ENCODE measurements around the gene PRKAG2. TPM values are rescaled to one million over a fixed set of nuclear protein-coding genes. Genes with fewer than 3 reads are reported as not detected.
"Not testable (repeated sequence)": the region's sequence is repeated elsewhere in the genome, so short reads cannot be mapped to it uniquely, and the experiment has no call there.

PRKAG2 gene
- total RNA-seq, 2 experiments from 2014 or later: 23.5 to 25.6 TPM

GRCh38 chr7:151914051-151914450 is 37.1 kb upstream of the PRKAG2 start:
- intact Hi-C loops (cut with micrococcal nuclease): no loop called here
- H3K27me3 Mint-ChIP-seq: no peaks in the 10 kb centered on the region
- no peaks in the 10 kb centered on the region for H3K36me3 Mint-ChIP-seq
- H3K4me1 Mint-ChIP-seq (ENCODE audit: low read depth): no peaks in the 10 kb centered on the region
- H3K9me3 Mint-ChIP-seq: peaks cover 14% of the 10 kb centered on the region
- H3K4me3 Mint-ChIP-seq: no peak overlapping the region
- ChIA-PET POLR2A (no interaction called here), CTCF (no interaction called here)
- no peak overlapping the region for H3K27ac Mint-ChIP-seq
- no peak for DNase-seq

- H3K4me1 Mint-ChIP-seq (ENCODE audit: low read depth); H3K4me3 Mint-ChIP-seq; H3K27ac Mint-ChIP-seq; DNase-seq; H3K36me3 Mint-ChIP-seq; intact Hi-C loops (cut with micrococcal nuclease); CTCF ChIA-PET; POLR2A ChIA-PET: not testable (repeated sequence)
- peaks cover 14% of the 10 kb centered on the region for H3K9me3 Mint-ChIP-seq
- peaks cover 10% of the 10 kb centered on the region for H3K27me3 Mint-ChIP-seq
These were observed 33.7 kb upstream of the PRKAG2 start for GRCh38 chr7:151910655-151911054.

- H3K27ac Mint-ChIP-seq; H3K9me3 Mint-ChIP-seq; H3K4me1 Mint-ChIP-seq (ENCODE audit: low read depth); H3K36me3 Mint-ChIP-seq; H3K4me3 Mint-ChIP-seq; DNase-seq; intact Hi-C loops (cut with micrococcal nuclease); CTCF ChIA-PET: not testable (repeated sequence)
- peaks cover 18% of the 10 kb centered on the region for H3K27me3 Mint-ChIP-seq
- POLR2A ChIA-PET: interaction anchor here (1.1 kb wide), 1 partner anchor 30 kb away, joined by 4 read pairs; the partner anchor contains the start of gene PRKAG2
These were observed 30.2 kb upstream of the PRKAG2 start for GRCh38 chr7:151907115-151907514.

- peaks cover 2% of the 10 kb centered on the region for H3K4me1 Mint-ChIP-seq (ENCODE audit: low read depth)
- intact Hi-C loops (cut with micrococcal nuclease): no loop called here
- no peak overlapping the region for H3K4me3 Mint-ChIP-seq
- no peaks in the 10 kb centered on the region for H3K36me3 Mint-ChIP-seq
- POLR2A ChIA-PET: no interaction called here
- CTCF ChIA-PET: no interaction called here
- H3K27me3 Mint-ChIP-seq: peaks cover 18% of the 10 kb centered on the region
- no peak for DNase-seq
- H3K9me3 Mint-ChIP-seq: no peaks in the 10 kb centered on the region
- no peak overlapping the region for H3K27ac Mint-ChIP-seq
These were observed 28.9 kb upstream of the PRKAG2 start for GRCh38 chr7:151905766-151906165.

GRCh38 chr7:151905353-151905752 is 28.4 kb upstream of the PRKAG2 start:
- H3K36me3 Mint-ChIP-seq: no peaks in the 10 kb centered on the region
- no peak for DNase-seq
- no peak overlapping the region for H3K27ac Mint-ChIP-seq
- CTCF ChIA-PET: no interaction called here
- peaks cover 19% of the 10 kb centered on the region for H3K27me3 Mint-ChIP-seq
- H3K4me1 Mint-ChIP-seq (ENCODE audit: low read depth): peaks cover 2% of the 10 kb centered on the region
- H3K9me3 Mint-ChIP-seq: no peaks in the 10 kb centered on the region
- H3K4me3 Mint-ChIP-seq: no peak overlapping the region
- intact Hi-C loops (cut with micrococcal nuclease): no loop called here
- POLR2A ChIA-PET: no interaction called here

GRCh38 chr7:151904270-151904669 is 27.4 kb upstream of the PRKAG2 start:
- Mint-ChIP-seq H3K27ac (no peak overlapping the region), H3K4me3 (no peak overlapping the region), H3K36me3 (no peaks in the 10 kb centered on the region), H3K4me1 (ENCODE audit: low read depth) (peaks cover 2% of the 10 kb centered on the region), H3K9me3 (no peaks in the 10 kb centered on the region), H3K27me3 (peaks cover 24% of the 10 kb centered on the region)
- CTCF ChIA-PET: no interaction called here
- no peak for DNase-seq
- intact Hi-C loops (cut with micrococcal nuclease): no loop called here
- POLR2A ChIA-PET: no interaction called here

- DNase-seq: no peak
- Mint-ChIP-seq H3K36me3 (no peaks in the 10 kb centered on the region), H3K4me1 (ENCODE audit: low read depth) (peaks cover 2% of the 10 kb centered on the region), H3K4me3 (no peak overlapping the region), H3K27me3 (peaks cover 25% of the 10 kb centered on the region), H3K9me3 (no peaks in the 10 kb centered on the region), H3K27ac (no peak overlapping the region)
- intact Hi-C loops (cut with micrococcal nuclease): no loop called here
- ChIA-PET CTCF (no interaction called here), POLR2A (no interaction called here)
These were observed 26.5 kb upstream of the PRKAG2 start for GRCh38 chr7:151903249-151904032.

- Mint-ChIP-seq H3K9me3 (no peaks in the 10 kb centered on the region), H3K27ac (no peak overlapping the region), H3K4me1 (ENCODE audit: low read depth) (peaks cover 2% of the 10 kb centered on the region), H3K27me3 (peaks cover 24% of the 10 kb centered on the region), H3K4me3 (no peak overlapping the region), H3K36me3 (no peaks in the 10 kb centered on the region)
- DNase-seq: no peak
- intact Hi-C loops (cut with micrococcal nuclease): no loop called here
- ChIA-PET CTCF (no interaction called here), POLR2A (no interaction called here)
These were observed 25.4 kb upstream of the PRKAG2 start for GRCh38 chr7:151902311-151902710.

- POLR2A ChIA-PET: no interaction called here
These were observed 24.9 kb upstream of the PRKAG2 start for GRCh38 chr7:151901828-151902227.

GRCh38 chr7:151900986-151901621 is 24.2 kb upstream of the PRKAG2 start:
- Mint-ChIP-seq H3K9me3 (no peaks in the 10 kb centered on the region), H3K4me1 (ENCODE audit: low read depth) (peaks cover 2% of the 10 kb centered on the region), H3K27ac (no peak overlapping the region), H3K36me3 (no peaks in the 10 kb centered on the region), H3K27me3 (peaks cover 15% of the 10 kb centered on the region), H3K4me3 (no peak overlapping the region)
- DNase-seq: no peak
- ChIA-PET CTCF (no interaction called here), POLR2A (no interaction called here)
- intact Hi-C loops (cut with micrococcal nuclease): no loop called here

More at GRCh38 chr7:151901828-151902227, 24.9 kb upstream of the PRKAG2 start:
- intact Hi-C loops (cut with micrococcal nuclease): no loop called here
- Mint-ChIP-seq H3K4me3 (no peak overlapping the region), H3K9me3 (no peaks in the 10 kb centered on the region), H3K27ac (no peak overlapping the region), H3K36me3 (no peaks in the 10 kb centered on the region), H3K4me1 (ENCODE audit: low read depth) (peaks cover 2% of the 10 kb centered on the region), H3K27me3 (peaks cover 20% of the 10 kb centered on the region)
- DNase-seq: no peak
- CTCF ChIA-PET: no interaction called here

- Mint-ChIP-seq H3K4me3 (no peak overlapping the region), H3K27ac (no peak overlapping the region), H3K9me3 (no peaks in the 10 kb centered on the region), H3K36me3 (no peaks in the 10 kb centered on the region), H3K27me3 (peaks cover 15% of the 10 kb centered on the region), H3K4me1 (ENCODE audit: low read depth) (peaks cover under 1% of the 10 kb centered on the region)
- ChIA-PET CTCF (no interaction called here), POLR2A (no interaction called here)
- no peak for DNase-seq
- intact Hi-C loops (cut with micrococcal nuclease): no loop called here
These were observed 23.7 kb upstream of the PRKAG2 start for GRCh38 chr7:151900591-151900985.

GRCh38 chr7:151899513-151900360 is 22.8 kb upstream of the PRKAG2 start:
- Mint-ChIP-seq H3K36me3 (no peaks in the 10 kb centered on the region), H3K9me3 (no peaks in the 10 kb centered on the region), H3K27me3 (peaks cover 11% of the 10 kb centered on the region), H3K27ac (no peak overlapping the region), H3K4me3 (no peak overlapping the region), H3K4me1 (ENCODE audit: low read depth) (no peaks in the 10 kb centered on the region)
- DNase-seq: no peak
- CTCF ChIA-PET: no interaction called here
- intact Hi-C loops (cut with micrococcal nuclease): no loop called here
- POLR2A ChIA-PET: no interaction called here

All from activated CD4-positive, alpha-beta memory T cell treated with anti-CD3 and anti-CD28 coated beads for 36 hours (primary cell).